HUES64 (cell line): Measurements from ENCODE around the gene STAB2.
"Not testable (repeated sequence)": the region's sequence is repeated elsewhere in the genome, so short reads cannot be mapped to it uniquely, and the experiment has no call there.

Experiments used
- H3K27ac ChIP-seq: 2 replicates; pipeline ENCODE4 v1.7.0; 2013; ENCODE audit warnings: low read depth, low read length, inconsistent platforms
- H3K27me3 ChIP-seq: 2 replicates; pipeline ENCODE4 v1.6.1; 2013; ENCODE audit warnings: mild to moderate bottlenecking, low read length; ENCODE audit not compliant: insufficient read depth
- H3K36me3 ChIP-seq: 2 replicates; pipeline ENCODE4 v1.6.1; 2013; ENCODE audit warnings: mild to moderate bottlenecking, low read length; ENCODE audit not compliant: insufficient read depth
- H3K4me1 ChIP-seq: 2 replicates; pipeline ENCODE4 v1.6.1; 2013; ENCODE audit warnings: mild to moderate bottlenecking, low read length, moderate library complexity; ENCODE audit not compliant: insufficient read depth
- H3K4me3 ChIP-seq: 2 replicates; pipeline ENCODE4 v1.5.1; 2013; ENCODE audit warnings: mild to moderate bottlenecking, low read length, moderate library complexity
- H3K9ac ChIP-seq: 2 replicates; pipeline ENCODE4 v1.6.1; 2013; ENCODE audit warnings: mild to moderate bottlenecking, low read depth, low read length
- H3K9me3 ChIP-seq: 2 replicates; pipeline ENCODE4 v1.6.1; 2013; ENCODE audit warnings: low read depth, low read length; ENCODE audit not compliant: insufficient read depth
- WGBS: fragments of 150-250, 120-280 bp; methylation state at CpG from one replicate; pipeline ENCODE4 v1.1.7; 2013; ENCODE audit warnings: missing lambda C conversion rate; 5-methylcytosine and 5-hydroxymethylcytosine counted together

Gene STAB2

GRCh38 chr12:103799857-103800771, 213.0 kb downstream of the STAB2 start:
- no peaks in the 10 kb centered on the region for H3K27me3 ChIP-seq
- H3K36me3 ChIP-seq: peaks cover 19% of the 10 kb centered on the region
- 0 out of 2 replicates have a peak, but pooled peaks cover 2% of the 10 kb centered on the region for H3K4me1 ChIP-seq
- 92% methylated on average over 15 of the region's 16 CpGs for WGBS
- no peak overlapping the region for H3K9ac ChIP-seq
- no peaks in the 10 kb centered on the region for H3K9me3 ChIP-seq
- no peak overlapping the region for H3K4me3 ChIP-seq
- no peak overlapping the region for H3K27ac ChIP-seq

- Histone ChIP-seq H3K9me3 (no peaks in the 10 kb centered on the region), H3K36me3 (peaks cover 12% of the 10 kb centered on the region; the same call in 1 of the 2 replicates), H3K4me3 (no peak overlapping the region), H3K9ac (no peak overlapping the region), H3K27me3 (no peaks in the 10 kb centered on the region), H3K27ac (no peak overlapping the region), H3K4me1 (0 out of 2 replicates have a peak, but pooled peaks cover 4% of the 10 kb centered on the region)
- 94% methylated on average over 11 of the region's 11 CpGs for WGBS
These were observed 214.9 kb downstream of the STAB2 start for GRCh38 chr12:103801709-103802585.

GRCh38 chr12:103802586-103802886, 215.5 kb downstream of the STAB2 start:
- 0 out of 2 replicates have a peak, but pooled peaks cover 4% of the 10 kb centered on the region for H3K4me1 ChIP-seq
- WGBS: 100% methylated on average over 1 of the region's 1 CpG

GRCh38 chr12:103803847-103804246, 216.8 kb downstream of the STAB2 start:
- no peak overlapping the region for H3K4me3 ChIP-seq
- H3K9ac ChIP-seq: no peak overlapping the region
- H3K4me1 ChIP-seq: 0 out of 2 replicates have a peak, but pooled peaks cover 4% of the 10 kb centered on the region
- 100% methylated on average over 1 of the region's 1 CpG for WGBS
- no peaks in the 10 kb centered on the region for H3K27me3 ChIP-seq
- H3K9me3 ChIP-seq: no peaks in the 10 kb centered on the region
- 0 out of 2 replicates have a peak, but pooled peaks cover 9% of the 10 kb centered on the region for H3K36me3 ChIP-seq
- no peak overlapping the region for H3K27ac ChIP-seq

More at GRCh38 chr12:103802586-103802886, 215.5 kb downstream of the STAB2 start:
- no peak overlapping the region for H3K9ac ChIP-seq
- H3K27ac ChIP-seq: no peak overlapping the region
- no peaks in the 10 kb centered on the region for H3K27me3 ChIP-seq
- H3K4me3 ChIP-seq: no peak overlapping the region
- H3K36me3 ChIP-seq: peaks cover 12% of the 10 kb centered on the region; the same call in 1 of the 2 replicates
- H3K9me3 ChIP-seq: no peaks in the 10 kb centered on the region

DNA sequence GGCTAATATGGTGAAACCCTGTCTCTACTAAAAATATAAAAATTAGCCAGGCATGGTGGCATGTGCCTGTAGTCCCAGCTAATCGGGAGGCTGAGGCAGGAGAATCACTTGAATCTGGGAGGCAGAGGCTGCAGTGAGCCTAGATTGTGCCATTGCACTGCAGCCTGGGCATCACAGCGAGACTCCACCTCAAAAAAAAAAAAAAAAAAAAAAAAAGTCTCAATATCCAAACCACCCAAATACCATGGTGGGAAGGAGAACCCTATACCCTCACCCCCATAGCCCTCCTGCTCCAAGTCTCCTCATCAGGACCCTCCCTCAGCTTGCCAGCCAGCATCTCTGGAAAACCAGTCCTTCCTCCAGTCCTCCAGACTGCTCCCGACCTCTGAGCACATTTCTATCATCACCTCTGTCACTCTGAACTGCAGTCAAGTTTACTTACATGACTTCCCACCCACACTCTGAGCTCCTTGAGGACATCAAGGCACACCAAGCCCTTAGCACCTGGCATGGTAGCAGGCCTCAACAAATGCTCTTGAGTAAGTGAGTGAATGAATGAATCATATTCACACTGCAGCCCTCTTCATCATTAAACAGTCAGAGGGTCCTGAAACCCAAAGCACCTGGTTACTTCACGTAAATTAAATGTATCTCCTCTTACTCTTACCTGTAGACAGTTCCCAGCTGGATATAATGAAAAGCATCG, 218.7 kb downstream of the STAB2 start:
- Histone ChIP-seq H3K36me3 (0 out of 2 replicates have a peak, but pooled peaks cover 9% of the 10 kb centered on the region), H3K27ac (no peak overlapping the region), H3K4me1 (0 out of 2 replicates have a peak, but pooled peaks cover 4% of the 10 kb centered on the region), H3K27me3 (no peaks in the 10 kb centered on the region), H3K9me3 (no peaks in the 10 kb centered on the region), H3K4me3 (no peak overlapping the region), H3K9ac (no peak overlapping the region)
- 95% methylated on average over 4 of the region's 5 CpGs for WGBS

DNA sequence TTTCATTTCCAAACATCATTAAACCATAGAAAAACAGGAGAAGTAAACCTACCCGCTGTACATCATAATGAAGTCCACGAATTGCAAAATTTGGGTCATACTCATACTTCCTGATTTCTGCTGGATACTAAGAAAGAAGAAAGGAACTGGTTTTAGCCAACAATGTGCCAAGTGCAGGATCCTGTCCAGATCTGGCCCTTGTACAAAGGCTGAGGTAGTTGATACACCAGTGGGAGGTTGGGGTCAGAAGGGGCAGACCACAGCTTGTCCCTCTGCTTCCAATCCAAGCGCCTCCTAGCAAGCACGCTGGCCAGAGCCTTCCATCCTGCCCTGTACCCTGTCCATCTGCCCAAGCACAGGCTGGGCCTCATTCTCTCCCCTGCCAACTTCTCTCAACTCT, 219.7 kb downstream of the STAB2 start:
- Histone ChIP-seq H3K27me3 (no peaks in the 10 kb centered on the region), H3K4me1 (0 out of 2 replicates have a peak, but pooled peaks cover 4% of the 10 kb centered on the region), H3K9ac (no peak overlapping the region), H3K27ac (no peak overlapping the region), H3K36me3 (peaks cover 14% of the 10 kb centered on the region; the same call in 1 of the 2 replicates), H3K4me3 (no peak overlapping the region), H3K9me3 (no peaks in the 10 kb centered on the region)
- 94% methylated on average over 4 of the region's 4 CpGs for WGBS

GRCh38 chr12:103807561-103808238, 220.6 kb downstream of the STAB2 start:
- Histone ChIP-seq H3K36me3 (peaks cover 14% of the 10 kb centered on the region), H3K27ac (no peak overlapping the region)

GRCh38 chr12:103808239-103808880, 221.3 kb downstream of the STAB2 start:
- Histone ChIP-seq H3K36me3 (peaks cover 18% of the 10 kb centered on the region), H3K27me3 (no peaks in the 10 kb centered on the region), H3K9ac (no peak overlapping the region), H3K4me3 (no peak overlapping the region), H3K4me1 (0 out of 2 replicates have a peak, but pooled peaks cover 4% of the 10 kb centered on the region), H3K27ac (no peak overlapping the region), H3K9me3 (no peaks in the 10 kb centered on the region)
- WGBS: 93% methylated on average over 6 of the region's 6 CpGs

More at GRCh38 chr12:103807561-103808238, 220.6 kb downstream of the STAB2 start:
- H3K4me3 ChIP-seq: no peak overlapping the region
- 90% methylated on average over 9 of the region's 9 CpGs for WGBS
- 0 out of 2 replicates have a peak, but pooled peaks cover 4% of the 10 kb centered on the region for H3K4me1 ChIP-seq
- no peaks in the 10 kb centered on the region for H3K9me3 ChIP-seq
- H3K27me3 ChIP-seq: no peaks in the 10 kb centered on the region
- no peak overlapping the region for H3K9ac ChIP-seq

DNA sequence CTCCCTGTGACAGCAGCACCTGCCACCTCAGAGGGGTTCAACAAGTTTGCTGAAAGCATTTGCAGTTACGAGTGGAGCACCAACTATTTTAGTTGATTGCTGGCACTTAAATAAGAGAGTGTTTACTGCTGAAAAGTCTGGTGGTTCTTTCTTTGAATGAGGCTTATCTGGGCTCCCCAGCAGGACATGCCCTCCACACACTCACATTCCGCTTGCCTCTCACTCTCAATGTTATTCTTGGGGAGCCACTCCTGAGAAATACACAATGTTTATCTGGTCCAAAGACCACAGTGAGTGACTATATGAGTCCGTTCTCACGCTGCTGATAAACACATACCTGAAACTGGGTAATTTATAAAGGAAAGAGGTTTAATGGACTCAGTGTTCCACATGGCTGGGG, 222.1 kb downstream of the STAB2 start:
- 88% methylated on average over 4 of the region's 4 CpGs for WGBS
- peaks cover 26% of the 10 kb centered on the region for H3K36me3 ChIP-seq
- H3K4me1 ChIP-seq: 0 out of 2 replicates have a peak, but pooled peaks cover 4% of the 10 kb centered on the region
- H3K9ac ChIP-seq: no peak overlapping the region
- no peak overlapping the region for H3K27ac ChIP-seq
- H3K9me3 ChIP-seq: no peaks in the 10 kb centered on the region
- H3K4me3 ChIP-seq: no peak overlapping the region
- H3K27me3 ChIP-seq: no peaks in the 10 kb centered on the region

- H3K9ac ChIP-seq, H3K4me1 ChIP-seq, H3K27me3 ChIP-seq, H3K9me3 ChIP-seq, H3K4me3 ChIP-seq, H3K27ac ChIP-seq: not testable (repeated sequence)
- peaks cover 31% of the 10 kb centered on the region for H3K36me3 ChIP-seq
- 95% methylated on average over 7 of the region's 7 CpGs for WGBS
These were observed 222.6 kb downstream of the STAB2 start for GRCh38 chr12:103809639-103810038.
